ENCODE measurements around the gene ZNF775.

ZNF775 gene

DNA sequence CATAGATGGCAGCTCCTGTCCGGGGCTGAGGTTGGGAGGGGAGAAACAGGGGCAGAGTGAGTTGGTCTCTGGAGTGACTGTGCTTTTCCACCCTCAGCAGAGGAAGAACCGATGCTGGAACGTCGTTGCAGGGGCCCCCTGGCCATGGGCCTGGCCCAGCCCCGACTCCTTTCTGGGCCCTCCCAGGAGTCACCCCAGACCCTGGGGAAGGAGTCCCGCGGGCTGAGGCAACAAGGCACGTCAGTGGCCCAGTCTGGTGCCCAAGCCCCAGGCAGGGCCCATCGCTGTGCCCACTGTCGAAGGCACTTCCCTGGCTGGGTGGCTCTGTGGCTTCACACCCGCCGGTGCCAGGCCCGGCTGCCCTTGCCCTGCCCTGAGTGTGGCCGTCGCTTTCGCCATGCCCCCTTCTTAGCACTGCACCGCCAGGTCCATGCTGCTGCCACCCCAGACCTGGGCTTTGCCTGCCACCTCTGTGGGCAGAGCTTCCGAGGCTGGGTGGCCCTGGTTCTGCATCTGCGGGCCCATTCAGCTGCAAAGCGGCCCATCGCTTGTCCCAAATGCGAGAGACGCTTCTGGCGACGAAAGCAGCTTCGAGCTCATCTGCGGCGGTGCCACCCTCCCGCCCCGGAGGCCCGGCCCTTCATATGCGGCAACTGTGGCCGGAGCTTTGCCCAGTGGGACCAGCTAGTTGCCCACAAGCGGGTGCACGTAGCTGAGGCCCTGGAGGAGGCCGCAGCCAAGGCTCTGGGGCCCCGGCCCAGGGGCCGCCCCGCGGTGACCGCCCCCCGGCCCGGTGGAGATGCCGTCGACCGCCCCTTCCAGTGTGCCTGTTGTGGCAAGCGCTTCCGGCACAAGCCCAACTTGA, 7.8 kb upstream of the ZNF775 start:
- TF ChIP-seq, protein P1, sequence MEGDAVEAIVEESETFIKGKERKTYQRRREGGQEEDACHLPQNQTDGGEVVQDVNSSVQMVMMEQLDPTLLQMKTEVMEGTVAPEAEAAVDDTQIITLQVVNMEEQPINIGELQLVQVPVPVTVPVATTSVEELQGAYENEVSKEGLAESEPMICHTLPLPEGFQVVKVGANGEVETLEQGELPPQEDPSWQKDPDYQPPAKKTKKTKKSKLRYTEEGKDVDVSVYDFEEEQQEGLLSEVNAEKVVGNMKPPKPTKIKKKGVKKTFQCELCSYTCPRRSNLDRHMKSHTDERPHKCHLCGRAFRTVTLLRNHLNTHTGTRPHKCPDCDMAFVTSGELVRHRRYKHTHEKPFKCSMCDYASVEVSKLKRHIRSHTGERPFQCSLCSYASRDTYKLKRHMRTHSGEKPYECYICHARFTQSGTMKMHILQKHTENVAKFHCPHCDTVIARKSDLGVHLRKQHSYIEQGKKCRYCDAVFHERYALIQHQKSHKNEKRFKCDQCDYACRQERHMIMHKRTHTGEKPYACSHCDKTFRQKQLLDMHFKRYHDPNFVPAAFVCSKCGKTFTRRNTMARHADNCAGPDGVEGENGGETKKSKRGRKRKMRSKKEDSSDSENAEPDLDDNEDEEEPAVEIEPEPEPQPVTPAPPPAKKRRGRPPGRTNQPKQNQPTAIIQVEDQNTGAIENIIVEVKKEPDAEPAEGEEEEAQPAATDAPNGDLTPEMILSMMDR (IDR thresholded peaks at IDR 0.05; ENCODE audit: low read depth, low read length, missing control alignments), result no peak
- H3K4me3 ChIP-seq (replicated peaks; ENCODE audit: low read depth, low read length), result peak overlapping the region; percentile 81; the same call in 1 of the 2 replicates
- DNase-seq (ENCODE audit: extremely low read depth, low read depth), result no peak

DNA sequence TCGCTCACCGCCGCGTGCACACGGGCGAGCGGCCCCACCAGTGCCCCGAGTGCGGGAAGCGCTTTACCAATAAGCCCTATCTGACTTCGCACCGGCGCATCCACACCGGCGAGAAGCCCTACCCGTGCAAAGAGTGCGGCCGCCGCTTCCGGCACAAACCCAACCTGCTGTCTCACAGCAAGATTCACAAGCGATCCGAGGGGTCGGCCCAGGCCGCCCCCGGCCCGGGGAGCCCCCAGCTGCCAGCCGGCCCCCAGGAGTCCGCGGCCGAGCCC, 7.2 kb upstream of the ZNF775 start:
- TF ChIP-seq, protein P1 (IDR thresholded peaks at IDR 0.05; ENCODE audit: low read depth, low read length, missing control alignments), result no peak
- H3K4me3 ChIP-seq (replicated peaks; ENCODE audit: low read depth, low read length), result no peak overlapping the region
- DNase-seq (ENCODE audit: extremely low read depth, low read depth), result no peak

DNA sequence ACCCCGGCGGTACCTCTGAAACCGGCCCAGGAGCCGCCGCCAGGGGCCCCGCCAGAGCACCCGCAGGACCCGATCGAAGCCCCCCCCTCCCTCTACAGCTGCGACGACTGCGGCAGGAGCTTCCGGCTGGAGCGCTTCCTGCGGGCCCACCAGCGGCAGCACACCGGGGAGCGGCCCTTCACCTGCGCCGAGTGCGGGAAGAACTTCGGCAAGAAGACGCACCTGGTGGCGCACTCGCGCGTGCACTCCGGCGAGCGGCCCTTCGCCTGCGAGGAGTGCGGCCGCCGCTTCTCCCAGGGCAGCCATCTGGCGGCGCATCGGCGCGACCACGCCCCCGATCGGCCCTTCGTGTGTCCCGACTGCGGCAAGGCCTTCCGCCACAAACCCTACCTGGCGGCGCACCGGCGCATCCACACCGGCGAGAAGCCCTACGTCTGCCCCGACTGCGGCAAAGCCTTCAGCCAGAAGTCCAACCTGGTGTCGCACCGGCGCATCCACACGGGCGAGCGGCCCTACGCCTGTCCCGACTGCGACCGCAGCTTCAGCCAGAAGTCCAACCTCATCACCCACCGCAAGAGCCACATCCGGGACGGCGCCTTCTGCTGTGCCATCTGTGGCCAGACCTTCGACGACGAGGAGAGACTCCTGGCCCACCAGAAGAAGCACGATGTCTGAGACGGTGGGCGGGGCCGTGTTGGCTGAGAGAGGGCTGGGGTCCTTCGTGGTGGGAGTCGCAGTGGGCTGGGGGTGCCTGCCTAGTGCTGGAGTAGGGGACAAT, 6.7 kb upstream of the ZNF775 start:
- no peak overlapping the region for H3K4me3 ChIP-seq (replicated peaks; ENCODE audit: low read depth, low read length)
- TF ChIP-seq, protein P1 (IDR thresholded peaks at IDR 0.05; ENCODE audit: low read depth, low read length, missing control alignments), result no peak
- no peak for DNase-seq (ENCODE audit: extremely low read depth, low read depth)

DNA sequence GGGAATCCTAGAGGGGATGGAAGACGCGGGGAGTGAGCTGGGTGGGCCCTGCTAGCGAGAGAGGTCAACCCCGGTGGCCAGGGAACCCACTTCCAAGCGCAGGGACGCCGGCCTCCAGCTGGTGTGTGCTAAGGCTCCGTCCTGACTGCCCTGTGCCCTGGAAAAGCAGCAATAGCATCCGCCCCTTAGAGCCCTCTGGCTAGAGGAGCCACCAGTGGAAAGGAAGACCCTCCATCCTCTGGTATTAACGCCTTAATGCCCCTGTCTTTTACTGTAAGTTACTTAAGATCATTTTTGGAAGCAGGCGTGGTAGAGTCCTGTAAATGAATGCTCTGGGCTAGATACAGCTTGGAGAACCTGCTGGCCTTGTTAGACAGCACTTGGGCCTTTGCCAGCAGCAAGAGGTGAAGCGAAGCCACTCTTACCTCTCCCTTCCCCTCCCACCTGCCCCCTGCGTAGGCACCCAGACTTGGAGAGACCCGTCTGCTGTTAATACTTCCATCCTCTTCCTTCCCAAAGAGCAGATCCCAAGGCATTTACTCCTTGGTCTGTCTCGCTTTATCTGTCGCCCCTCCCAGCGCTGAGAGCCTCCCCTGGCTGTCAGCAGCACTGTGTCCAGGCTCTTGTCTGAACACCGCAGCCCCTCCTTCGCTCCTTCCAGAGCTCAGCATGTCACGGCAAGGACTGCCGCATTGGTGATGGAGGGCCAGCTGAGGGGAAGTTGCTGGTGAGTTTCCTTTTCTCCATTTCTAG, 5.9 kb upstream of the ZNF775 start:
- no peak overlapping the region for H3K4me3 ChIP-seq (replicated peaks; ENCODE audit: low read depth, low read length)
- no peak for DNase-seq (ENCODE audit: extremely low read depth, low read depth)
- TF ChIP-seq, protein P1 (IDR thresholded peaks at IDR 0.05; ENCODE audit: low read depth, low read length, missing control alignments), result no peak

DNA sequence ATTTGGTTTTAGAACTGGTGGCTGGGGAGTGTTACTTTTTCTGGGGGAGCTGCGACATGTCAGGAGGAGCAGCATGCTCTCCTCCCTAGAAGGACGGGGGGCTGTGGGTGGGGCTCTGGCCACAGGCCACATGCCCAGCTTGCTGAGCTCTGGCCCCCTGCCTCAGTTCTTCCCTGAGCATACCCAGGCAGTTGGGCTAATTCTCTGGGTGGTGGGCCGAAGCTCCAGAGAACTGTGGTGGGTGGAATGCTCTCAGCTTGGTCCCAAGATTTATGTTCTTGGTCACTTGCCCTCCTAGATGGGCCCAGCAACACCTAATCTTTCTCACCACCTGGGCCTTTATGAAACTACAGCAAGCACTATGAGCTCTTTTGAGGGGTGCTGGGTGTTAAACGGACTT, 5.1 kb upstream of the ZNF775 start:
- TF ChIP-seq, protein P1 (IDR thresholded peaks at IDR 0.05; ENCODE audit: low read depth, low read length, missing control alignments), result no peak
- H3K4me3 ChIP-seq (replicated peaks; ENCODE audit: low read depth, low read length), result no peak overlapping the region
- DNase-seq (ENCODE audit: extremely low read depth, low read depth), result no peak

DNA sequence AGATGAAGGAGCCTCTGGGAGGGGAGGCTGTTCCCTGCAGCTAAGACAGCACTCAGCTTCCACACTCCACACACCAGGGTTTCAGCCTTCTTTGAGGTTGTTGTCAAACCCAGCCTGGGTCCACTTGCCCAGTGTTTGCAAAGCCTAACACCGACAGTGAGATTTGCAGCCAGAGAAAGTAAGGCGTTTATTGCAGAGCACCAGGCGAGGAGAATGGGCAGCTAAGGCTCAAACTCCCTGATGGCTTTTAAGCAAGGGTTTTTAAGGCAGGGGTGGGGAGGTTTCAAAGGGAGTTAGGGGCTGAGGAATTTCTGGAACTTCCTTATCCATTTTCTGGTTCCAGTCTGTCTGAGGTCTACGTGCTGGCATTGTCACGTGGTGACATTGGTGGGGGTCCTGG, 4.7 kb upstream of the ZNF775 start:
- no peak overlapping the region for H3K4me3 ChIP-seq (replicated peaks; ENCODE audit: low read depth, low read length)
- DNase-seq (ENCODE audit: extremely low read depth, low read depth), result no peak
- TF ChIP-seq, protein P1 (IDR thresholded peaks at IDR 0.05; ENCODE audit: low read depth, low read length, missing control alignments), result no peak
